ENCODE data around the gene NDUFAF5. TPM values are rescaled to one million over a fixed set of nuclear protein-coding genes. Genes with fewer than 3 reads are reported as not detected.
A peak's percentile ranks its signal among the peaks of the same experiment; 100 is the strongest.

Gene NDUFAF5
- polyA plus RNA-seq, 3 donors: 25.2 to 31.0 (median 28.4) TPM

DNA sequence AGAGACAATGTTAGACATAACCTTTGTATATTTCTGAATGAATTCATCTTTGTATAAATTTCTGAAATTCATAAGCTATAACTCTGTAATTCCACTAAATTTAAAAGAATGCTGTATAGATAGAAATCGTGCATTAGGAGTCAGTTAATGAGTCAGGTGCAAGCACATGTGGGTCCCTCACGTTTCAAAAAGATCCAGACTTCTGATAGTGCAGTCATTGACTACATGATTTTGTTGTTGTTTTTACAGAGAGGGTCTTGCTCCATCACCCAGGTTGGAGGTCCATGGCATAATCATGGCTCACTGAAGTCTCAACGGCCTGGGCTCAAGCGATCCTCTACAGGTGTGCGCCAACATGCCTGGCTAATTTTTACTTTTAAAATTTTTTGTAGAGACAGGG, 14.7 kb upstream of the NDUFAF5 start:
- DNase-seq: no peak

DNA sequence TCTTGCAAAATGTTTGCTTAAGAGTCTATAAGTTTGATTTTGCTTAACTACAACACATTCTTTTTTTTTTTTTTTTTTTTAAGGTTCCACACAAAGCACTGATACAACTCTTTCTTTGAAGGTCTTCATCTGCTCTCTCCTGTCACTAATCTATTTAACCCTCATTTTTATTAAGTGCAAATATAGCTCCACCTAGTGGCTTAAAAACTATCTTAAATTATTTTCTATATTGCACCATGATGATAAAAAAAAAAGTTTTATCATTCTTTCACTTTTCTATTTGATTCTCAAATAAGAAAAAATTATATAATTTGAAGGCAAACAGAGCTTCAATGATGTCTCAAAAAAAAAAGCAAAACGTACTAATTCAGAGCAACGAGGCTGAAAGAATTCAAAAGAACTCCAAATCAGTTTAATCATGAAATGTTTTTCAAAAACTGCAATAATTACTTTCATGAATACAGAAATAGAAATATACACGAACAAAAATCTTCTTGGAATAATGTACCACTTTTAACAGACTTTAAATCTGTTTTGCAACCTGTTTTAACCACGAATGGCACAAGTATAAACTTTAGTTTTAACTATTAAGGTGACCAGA, 12.9 kb upstream of the NDUFAF5 start:
- no peak for DNase-seq

DNA sequence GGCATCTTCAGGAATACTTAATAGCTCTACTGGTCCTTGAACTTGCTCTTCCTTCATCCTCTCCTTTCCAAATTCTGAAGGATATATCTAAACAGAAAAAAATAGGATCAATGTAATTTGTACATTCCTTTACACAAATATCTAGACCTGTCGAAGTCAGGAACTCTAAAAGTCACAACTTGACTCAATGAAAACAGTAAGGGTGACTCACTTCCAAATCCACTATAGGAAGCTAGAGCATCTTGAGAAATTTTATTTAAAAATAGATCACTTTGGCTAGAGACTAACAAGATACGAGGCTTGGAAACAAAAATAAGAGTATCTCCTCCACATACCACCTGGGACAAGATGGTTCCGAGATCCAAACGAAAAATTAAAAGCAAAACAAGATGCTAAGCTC, 12.3 kb upstream of the NDUFAF5 start:
- no peak for DNase-seq

DNA sequence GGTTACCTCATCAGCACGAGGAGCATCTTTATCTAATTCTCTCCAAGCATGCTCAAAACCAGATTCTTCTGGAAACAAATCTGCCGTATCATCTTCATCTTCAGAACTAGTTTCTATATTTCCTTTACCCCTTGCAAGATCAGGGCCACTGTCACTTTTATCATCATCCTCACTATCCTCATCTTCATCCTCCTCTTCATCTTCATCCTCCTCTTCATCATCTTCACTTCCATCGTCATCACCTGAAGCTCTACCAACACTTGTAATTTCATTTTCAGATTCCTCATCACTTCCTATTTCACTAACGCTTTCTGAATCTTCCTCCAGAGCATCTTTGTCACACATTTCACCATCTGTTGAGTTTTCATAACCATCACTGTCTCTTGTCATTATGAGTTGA, 9.0 kb upstream of the NDUFAF5 start:
- no peak for DNase-seq

DNA sequence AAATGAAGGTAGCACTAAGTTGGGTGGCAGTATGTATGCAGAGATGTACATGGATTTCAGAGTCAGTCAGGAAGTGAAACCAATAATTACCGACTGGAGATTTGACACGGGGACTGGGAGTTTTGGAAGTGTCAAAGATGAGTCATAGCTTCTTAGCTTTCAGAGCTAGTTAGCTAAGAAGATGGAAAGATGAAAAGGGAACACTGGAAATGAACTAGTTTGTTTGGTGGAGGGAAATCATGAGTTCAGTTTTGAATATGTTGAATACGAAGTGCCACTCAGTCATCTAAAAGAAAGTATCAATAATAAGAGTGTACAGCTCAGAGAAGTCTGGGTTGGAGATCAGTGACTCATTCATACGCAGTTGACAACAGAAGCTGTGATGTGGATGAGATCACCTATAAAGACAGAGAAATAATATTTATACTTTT, 7.6 kb upstream of the NDUFAF5 start:
- no peak for DNase-seq

DNA sequence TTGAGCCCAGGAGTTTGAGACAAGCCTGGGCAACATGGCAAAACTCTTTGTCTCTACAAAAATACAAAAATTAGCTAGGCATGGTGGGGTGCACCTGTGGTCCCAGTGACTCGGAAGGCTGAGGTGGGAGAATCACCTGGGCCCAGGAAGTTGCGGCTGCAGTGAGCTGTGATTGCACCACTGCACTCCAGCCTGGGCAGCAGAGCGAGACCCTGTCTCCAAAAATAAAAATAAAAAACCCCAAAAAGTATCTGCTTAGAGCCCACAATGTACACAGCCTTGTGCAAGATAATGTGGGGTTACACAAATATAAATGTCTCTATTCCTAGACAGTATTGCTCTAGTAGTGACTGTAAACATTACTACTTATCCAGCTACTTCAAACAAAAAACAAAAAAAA, 6.0 kb upstream of the NDUFAF5 start:
- no peak for DNase-seq

DNA sequence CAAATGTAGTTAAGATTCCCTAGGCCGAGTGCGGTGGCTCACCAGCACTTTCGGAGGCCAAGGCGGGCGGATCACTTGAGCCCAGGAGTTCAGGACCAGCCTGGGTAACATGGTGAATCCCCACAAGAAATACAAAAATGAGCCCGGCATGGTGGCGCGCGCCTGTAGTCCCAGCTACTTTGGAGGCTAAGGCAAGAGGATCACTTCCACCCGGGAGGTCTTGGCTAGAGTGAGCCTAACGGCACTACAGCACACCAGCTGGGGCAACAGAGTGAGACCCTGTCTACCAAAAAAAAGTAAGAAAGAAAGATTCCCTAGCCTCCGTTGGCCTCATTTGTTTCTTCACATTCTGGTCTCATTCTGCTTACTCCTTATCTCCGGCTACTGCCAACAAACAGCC, 1.3 kb upstream of the NDUFAF5 start:
- no peak for DNase-seq

DNA sequence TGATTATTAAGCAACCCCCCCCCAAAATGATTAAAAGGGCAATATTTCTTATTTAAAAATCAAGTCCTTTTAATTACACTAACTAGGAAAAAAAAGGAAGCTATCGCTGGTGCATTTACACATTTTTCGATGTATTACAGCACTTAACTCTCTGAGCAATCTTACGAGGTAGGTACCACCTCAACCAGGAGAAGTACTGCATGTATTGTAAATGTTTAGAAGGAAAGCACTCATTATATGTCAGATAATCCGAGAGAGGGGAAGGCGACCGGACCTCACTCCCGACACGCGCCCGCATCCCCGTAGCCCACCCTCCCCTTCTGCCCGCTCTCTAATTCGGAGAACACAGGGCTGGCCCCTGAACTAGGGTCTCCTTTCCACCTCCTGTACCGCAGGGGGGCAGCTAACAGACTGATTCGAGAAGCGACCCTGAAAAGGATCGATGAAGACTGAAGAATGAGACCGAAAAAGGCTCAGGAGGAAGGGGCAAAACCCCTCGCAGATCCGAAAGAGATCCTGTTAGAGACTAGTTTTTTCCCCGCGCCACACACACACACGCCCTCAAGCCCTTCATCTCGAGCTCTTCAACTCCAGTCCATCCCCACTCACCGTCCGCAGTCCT, 446 bp upstream of the NDUFAF5 start:
- DNase-seq: no peak

DNA sequence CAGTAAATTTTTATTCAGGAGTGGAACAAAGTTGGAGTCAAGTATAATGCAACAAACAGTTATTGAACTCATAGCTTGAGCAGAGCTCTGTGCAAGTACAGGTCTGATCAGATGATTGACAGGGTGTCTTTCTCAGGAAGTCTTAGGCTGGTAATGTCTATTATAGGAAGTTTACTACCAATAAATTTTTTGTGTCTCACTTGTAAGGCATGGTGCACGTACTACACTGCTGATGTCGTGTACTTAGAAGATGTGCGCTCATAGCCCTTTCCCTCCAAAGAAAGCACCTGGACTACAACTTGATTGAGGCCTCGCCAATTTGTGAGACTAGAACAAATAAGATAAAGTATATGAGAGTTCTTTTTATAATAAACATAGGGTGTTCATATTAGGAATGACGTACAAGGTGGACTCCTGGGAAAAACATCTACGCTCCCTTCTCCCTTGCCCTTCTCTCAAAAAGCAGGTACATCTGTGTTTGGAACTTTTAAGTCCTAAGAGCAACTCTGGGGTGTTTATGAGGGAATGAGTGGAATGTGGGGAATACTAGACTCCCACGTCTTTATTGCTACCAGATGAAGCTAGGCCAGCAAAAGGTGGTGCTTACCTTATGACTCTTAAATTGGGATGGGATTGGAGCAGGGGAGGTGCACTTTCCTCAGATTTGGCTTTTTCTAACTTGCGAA, 1.5 kb downstream of the NDUFAF5 start:
- no peak for DNase-seq

DNA sequence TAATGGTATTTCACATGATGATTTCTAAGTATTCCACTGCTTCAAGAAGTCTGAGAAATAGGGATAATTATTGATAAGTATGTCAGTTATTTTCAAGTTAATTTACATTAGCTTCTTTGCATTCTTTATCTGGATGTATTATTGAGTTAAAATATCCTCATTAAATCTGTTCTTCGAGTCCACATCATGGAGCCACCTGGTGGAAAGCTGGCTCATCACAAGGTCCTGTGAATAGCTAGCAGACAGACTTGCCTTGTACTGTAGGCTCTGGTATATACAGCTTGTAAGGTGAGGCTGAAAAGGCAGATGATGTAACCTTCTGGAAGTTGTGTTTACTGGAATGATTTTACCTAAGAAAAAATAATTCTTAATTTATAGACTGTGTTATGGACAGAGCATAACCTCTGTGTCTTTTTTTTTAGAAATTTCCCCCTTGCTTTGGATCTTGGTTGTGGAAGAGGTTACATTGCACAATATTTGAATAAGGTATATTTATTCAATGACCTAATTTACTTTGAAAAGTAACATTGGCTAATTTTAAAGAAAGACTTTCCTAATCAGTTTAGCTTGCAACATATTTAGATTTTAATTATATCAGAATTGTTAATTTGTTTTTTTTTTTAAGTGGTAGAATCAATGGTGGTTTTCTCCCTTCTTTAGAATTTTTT, 3.5 kb downstream of the NDUFAF5 start:
- peak; percentile 28 for DNase-seq

DNA sequence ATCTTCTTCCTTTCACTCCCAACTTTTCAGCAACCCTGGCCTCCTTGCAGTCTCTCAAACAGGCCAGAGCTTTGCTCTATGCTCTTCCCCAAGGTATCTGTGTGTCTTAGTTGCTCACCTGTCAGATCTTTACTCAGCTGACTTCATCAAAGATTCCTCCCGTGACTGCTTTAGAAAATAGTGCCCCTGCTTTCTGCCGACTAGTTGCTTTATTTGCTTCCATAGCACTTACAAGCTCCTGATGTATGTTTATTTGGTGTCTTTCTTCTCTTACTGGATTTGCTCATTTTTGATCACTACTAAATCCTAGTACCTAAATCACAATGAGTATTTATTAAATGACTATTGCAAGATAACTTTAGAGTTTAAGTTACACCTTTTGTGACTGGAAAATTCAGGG, 5.9 kb downstream of the NDUFAF5 start:
- DNase-seq: no peak

DNA sequence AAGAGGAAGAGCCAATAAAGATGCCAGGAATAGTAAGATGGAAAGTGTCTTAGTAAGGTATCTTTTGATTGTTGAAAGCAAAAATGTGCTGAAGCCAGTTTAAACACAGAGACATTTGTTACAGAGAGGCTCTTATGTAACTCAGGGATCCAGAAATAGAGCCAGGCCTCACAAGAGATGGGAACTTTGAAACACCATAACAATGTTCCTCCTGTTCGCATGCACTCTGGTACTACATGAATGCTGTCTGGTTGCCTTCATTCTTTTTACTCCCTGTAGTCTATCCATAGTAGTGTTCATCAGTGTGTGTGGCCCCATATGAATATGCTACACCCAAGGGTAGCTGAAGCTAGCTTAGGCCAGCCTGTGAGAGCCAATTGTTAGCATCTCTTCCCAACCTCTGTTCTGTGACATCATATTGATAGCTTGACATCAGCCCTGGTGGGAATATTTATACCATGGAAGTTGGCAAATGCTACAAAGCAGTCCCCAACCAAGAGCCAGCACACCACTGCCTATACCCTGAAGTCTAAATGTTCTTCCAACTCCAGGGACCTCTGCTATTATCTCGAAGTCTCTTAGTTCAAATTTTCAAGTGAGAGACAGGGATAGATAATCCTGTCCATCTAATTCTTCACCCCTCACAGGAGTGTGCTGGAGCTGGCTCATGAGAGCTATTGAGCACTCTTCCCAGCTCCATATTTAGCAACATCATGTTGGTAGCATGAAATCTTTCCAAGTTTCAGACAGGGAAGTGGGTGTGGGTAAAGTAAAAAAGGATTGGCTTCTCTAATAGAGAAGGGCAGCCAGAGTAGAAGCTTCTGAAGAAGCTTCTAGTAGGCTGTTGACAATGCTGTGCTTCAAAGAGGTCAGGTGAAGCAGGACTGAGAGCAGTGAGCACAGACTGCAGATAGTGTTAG, 7.0 kb downstream of the NDUFAF5 start:
- no peak for DNase-seq

DNA sequence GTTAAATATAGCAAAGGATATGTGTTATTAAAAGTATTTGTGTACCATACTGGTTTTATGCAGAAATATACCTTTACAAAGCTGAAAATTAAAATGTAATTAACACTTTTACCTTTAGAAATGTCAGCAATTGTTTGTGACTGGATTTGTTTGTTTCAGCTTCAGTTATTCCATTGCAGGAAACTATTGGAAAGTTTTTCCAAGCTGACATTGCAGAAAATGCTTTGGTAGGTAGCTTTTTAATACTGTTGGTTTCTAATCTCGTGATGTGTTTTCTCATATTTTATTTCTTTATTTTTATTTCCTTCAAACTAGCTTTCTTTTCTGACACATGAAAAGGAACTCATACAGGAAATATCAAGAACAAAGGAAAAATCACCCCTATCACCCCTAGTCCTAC, 8.2 kb downstream of the NDUFAF5 start:
- DNase-seq: no peak

DNA sequence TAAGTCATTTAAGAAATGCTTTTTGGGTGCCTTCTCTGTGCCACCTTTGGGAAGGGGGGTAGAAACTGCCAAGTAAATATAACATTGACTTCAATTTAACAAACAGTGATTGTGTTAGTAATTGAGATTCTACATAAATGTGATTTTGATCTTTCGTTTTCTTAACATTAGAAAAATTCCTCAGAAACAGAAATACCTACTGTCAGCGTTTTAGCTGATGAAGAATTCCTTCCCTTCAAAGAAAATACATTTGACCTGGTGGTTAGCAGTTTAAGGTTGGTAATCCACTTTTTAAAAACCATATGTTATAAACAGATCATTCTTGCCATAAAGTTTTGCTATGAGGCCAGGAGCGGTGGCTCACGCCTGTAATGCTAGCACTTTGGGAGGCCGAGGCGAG, 9.8 kb downstream of the NDUFAF5 start:
- DNase-seq: no peak

DNA sequence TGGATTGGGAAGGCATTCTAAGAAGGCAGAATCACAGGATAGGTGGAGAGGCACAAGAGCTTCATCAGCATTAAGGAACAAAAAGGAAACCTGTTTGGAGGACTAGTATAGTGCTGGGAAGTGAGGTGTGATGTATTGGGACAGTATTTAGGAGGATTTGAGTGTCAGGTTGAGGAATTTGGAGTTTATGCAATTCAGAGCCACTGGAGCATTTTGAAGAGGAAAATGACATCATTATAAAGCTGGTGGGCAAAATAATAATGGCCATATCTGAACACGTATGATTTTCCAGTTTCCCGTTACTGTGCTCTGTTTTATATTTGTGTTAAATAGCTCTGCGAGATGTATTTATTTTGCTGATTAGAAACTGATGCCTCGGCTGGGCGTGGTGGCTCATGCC, 14.2 kb downstream of the NDUFAF5 start:
- no peak for DNase-seq

DNA sequence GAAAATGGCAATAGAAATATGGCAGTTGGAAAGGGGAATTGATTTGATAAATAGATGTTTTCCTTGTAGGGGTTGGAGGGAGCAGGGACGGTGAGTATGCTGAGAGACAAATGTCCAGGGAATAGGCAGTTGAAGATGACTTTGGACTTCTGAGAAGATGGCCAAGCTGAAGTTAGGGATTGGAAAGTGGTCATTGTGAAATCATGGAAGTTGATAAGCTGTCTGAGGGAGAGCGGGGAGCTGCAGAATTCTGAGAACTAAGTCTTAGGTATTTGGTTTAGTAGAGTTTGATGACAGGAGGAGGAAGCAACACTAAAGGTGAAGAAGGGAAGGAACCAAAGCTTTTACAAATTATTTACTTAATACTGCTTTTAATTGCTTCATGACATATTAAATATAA, 15.1 kb downstream of the NDUFAF5 start:
- no peak for DNase-seq

DNA sequence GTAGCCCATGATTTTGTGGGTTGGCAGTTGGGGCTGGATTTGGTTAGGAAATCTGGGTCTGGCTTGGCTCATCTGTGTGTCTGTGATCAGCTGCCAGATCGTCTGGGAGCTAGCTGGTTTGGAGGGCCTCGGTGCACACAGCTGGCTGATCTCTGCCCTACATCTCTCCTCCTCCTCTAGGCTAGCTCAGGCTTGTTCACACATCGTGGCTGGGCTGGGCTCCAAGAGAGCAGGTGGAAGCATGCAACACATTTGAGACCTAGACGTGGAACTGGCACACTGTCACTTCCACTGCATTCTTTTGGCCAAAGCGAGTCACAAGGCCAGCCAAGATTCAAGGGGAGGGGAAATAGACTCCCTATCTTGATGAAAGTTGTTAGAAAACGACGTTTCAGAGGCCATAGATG, 15.9 kb downstream of the NDUFAF5 start:
- no peak for DNase-seq

DNA sequence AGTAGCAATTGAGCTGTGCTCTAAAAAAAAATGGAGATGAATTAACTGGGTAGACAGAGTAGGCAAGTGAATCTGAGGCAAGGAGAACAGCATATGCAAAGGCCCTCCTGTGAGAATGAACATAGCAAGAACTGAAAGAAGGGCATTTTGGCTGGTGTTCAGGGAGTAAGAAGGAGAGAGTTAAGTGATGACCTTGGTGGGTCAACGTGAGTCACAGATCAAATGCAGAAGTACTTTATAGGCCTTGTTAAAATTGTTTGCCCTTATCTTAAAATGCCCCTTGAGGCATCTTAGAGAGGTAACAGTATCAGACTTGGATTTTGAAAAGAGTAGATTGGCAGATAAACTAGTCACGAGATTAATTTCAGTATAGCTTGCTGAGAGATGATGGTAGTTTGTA, 24.5 kb downstream of the NDUFAF5 start:
- DNase-seq: no peak

DNA sequence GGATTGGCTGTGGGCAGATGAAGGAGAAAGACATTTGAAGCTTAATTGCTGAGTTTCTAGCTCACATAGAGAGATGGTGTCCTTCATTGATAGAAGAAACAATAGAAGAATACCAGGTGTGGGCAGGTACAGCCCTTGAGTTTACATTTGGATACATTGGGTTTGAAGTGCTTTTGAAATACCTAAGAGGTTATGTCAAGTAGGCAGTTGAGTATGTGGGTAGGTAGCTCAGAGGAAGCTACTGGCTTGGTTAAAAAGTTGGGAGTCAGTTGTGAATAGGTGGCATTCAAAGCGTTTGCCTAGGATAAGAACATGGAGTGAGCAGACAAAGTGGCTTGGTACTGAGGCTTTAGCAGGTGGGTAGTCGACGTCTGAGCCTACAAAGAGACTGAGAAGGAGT, 25.0 kb downstream of the NDUFAF5 start:
- no peak for DNase-seq

DNA sequence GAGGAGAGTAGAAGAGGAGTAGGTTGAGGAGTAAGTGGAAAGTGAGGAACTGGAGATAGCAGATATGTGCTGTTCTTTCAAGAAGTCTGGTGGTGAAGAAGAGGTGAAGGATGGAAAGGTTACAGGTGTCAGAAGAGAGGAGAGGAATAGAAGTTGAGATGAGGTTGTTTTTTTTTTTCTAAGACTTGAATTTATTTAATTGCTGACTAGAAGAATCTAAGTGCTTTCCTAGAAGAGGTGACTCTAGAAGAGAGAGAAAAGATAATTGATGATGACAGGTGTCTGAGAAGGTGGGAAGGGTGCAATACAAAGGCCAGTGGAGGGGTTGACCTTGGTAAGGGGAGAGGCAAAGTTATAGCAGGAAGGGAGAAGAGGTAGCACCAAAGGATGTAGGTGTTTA, 25.6 kb downstream of the NDUFAF5 start:
- DNase-seq: no peak

DNA sequence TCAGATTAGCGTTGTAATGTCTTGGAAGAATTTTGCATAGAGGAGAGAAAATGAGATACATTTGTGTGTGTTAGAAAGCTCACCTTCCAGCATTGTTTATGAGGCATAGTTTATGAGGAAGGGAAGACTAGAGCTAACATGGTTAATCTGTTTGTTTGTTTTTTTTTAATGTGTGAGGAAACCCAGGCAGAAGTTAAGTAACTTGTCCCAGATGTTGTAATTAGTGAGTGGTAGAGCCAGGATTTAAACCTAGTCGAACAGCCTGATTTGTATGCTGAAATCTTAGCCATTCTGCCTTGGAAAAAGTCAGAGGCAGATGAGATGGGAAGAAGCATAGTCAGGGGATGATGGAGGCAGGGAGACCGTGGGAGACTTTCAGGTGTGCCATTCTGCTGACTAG, 29.1 kb downstream of the NDUFAF5 start:
- DNase-seq: no peak

DNA sequence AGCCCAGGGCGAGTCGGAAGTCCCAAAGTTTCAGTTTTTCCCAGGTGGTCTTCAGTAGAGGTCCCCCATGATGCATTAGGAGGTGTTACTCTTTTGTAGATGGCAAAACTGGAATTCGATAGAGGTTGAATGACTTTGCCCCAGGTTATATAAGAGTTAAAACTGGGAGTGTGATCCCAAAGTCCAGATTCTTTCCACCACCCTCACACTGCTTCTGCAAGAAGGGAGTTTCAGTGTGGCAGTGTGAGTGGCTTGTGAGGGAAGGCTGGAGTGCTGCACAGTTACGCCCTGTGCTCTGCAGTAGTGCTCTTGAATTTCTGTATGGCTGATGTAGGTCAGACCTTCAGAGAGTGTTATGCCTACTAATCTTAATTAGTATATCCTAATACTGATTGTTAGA, 29.8 kb downstream of the NDUFAF5 start:
- no peak for DNase-seq
